Measurements from ENCODE around the gene RAB37.

RAB37 gene

DNA sequence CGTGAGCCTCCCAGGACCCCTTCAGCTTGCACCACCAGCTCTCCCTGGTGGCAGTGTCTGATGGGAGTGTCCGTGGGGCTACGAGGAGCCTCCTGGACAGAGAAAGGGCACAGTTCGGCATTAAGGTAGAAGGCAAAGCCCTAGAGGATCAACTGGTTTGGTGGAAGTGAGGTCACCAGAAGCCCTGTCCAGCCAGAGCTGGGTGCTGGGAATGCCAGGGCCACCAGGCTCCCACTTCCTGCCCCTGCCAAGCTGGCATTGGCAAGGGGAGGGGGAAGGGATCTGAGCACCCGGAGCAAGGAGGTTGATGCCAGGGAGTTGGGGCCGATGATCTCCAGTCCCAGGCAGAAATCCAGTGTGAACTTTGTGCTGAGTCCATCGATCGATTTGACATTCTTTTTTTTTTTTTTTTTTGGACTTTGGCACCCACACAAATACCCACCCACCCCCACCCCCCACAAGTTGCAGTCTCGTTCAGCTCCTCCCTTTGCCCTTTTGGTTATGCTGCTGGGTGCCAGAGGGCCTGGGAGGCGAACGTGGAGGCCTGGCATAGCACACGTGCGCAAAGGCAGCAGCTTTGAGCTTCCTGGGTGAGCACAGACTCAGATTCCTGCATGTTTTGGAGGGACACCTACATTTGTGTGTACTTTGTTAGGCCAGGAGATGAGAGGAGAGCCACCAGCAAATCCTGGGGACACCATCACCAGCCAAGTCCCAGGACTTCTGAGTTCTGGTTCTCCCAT is 13.4 kb downstream of the RAB37 start:
- Histone ChIP-seq H3K4me1 (ENCODE audit: insufficient read depth, poor library complexity, severe bottlenecking) (peaks cover 2% of the 10 kb centered on the region), H3K4me3 (ENCODE audit: severe bottlenecking) (peak overlapping the region; percentile 63), H3K9me3 (ENCODE audit: severe bottlenecking) (no peaks in the 10 kb centered on the region), H3K27ac (ENCODE audit: poor library complexity, severe bottlenecking) (peak overlapping the region; percentile 13), H3K27me3 (ENCODE audit: insufficient read depth, poor library complexity, severe bottlenecking) (no peaks in the 10 kb centered on the region), H3K36me3 (ENCODE audit: low read depth) (peaks cover 10% of the 10 kb centered on the region)
- ATAC-seq (ENCODE audit: low read depth) (no peak), DNase-seq (ENCODE audit: low spot score) (no peak)
- TF ChIP-seq, protein P1, sequence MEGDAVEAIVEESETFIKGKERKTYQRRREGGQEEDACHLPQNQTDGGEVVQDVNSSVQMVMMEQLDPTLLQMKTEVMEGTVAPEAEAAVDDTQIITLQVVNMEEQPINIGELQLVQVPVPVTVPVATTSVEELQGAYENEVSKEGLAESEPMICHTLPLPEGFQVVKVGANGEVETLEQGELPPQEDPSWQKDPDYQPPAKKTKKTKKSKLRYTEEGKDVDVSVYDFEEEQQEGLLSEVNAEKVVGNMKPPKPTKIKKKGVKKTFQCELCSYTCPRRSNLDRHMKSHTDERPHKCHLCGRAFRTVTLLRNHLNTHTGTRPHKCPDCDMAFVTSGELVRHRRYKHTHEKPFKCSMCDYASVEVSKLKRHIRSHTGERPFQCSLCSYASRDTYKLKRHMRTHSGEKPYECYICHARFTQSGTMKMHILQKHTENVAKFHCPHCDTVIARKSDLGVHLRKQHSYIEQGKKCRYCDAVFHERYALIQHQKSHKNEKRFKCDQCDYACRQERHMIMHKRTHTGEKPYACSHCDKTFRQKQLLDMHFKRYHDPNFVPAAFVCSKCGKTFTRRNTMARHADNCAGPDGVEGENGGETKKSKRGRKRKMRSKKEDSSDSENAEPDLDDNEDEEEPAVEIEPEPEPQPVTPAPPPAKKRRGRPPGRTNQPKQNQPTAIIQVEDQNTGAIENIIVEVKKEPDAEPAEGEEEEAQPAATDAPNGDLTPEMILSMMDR (IDR thresholded peaks at IDR 0.05; ENCODE audit: poor library complexity, severe bottlenecking): no peak

DNA sequence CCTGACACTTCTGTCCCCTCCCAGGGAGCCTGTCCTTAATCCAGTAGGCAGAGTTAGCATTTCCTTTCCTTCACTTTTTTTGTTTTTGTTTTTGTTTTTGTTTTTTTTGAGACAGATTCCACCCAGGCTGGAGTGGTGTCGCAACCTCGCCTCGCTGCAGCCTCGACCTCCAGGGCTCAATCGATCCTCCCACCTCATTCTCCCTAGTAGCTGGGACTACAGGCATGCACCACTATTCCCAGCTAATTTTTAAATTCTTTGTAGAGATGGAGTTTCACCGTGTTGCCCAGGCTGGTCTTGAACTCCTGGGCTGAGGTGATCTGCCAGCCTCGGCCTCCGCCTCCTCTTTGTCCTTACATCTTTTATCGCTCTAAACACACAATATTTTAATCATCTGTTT is 15.4 kb downstream of the RAB37 start:
- ATAC-seq (ENCODE audit: low read depth): no peak
- TF ChIP-seq, protein P1 (IDR thresholded peaks at IDR 0.05; ENCODE audit: poor library complexity, severe bottlenecking): no peak
- no peaks in the 10 kb centered on the region for H3K9me3 ChIP-seq (ENCODE audit: severe bottlenecking)
- H3K27me3 ChIP-seq (ENCODE audit: insufficient read depth, poor library complexity, severe bottlenecking): no peaks in the 10 kb centered on the region
- peaks cover 7% of the 10 kb centered on the region for H3K4me1 ChIP-seq (ENCODE audit: insufficient read depth, poor library complexity, severe bottlenecking)
- H3K4me3 ChIP-seq (ENCODE audit: severe bottlenecking): no peak overlapping the region
- no peak overlapping the region for H3K27ac ChIP-seq (ENCODE audit: poor library complexity, severe bottlenecking)
- no peak for DNase-seq (ENCODE audit: low spot score)
- peaks cover 10% of the 10 kb centered on the region for H3K36me3 ChIP-seq (ENCODE audit: low read depth)

DNA sequence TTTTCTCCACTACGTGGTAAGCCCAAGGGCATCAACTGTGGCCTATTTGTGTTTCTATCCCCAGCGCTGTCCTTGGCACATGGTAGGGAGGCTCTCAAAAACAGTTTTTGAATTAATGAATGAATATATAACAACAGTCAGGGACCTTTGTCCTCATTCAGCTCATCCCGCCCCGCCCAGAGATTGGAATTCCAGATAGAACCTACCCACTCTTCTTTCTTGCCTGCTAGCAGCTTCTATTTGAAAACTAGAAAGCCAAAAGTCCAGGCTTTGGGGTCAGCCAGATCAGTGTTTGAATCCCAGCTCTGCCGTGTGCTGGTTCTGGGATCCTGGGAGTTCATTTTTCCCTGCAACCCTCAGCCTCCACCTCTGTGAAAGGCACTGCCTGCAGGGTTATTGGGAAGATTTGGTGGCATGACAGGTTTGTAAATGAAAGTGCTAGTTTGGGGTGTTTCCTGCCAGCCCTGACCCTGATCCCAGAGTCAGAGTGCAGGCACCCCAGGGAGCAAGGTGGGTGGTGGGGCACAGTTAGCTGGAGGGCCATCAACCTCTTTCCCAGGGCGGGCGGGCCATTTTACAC is 15.9 kb downstream of the RAB37 start:
- Histone ChIP-seq H3K4me1 (ENCODE audit: insufficient read depth, poor library complexity, severe bottlenecking) (peaks cover 12% of the 10 kb centered on the region), H3K27ac (ENCODE audit: poor library complexity, severe bottlenecking) (no peak overlapping the region), H3K9me3 (ENCODE audit: severe bottlenecking) (no peaks in the 10 kb centered on the region), H3K4me3 (ENCODE audit: severe bottlenecking) (no peak overlapping the region), H3K36me3 (ENCODE audit: low read depth) (peaks cover 10% of the 10 kb centered on the region), H3K27me3 (ENCODE audit: insufficient read depth, poor library complexity, severe bottlenecking) (no peaks in the 10 kb centered on the region)
- TF ChIP-seq, protein P1 (IDR thresholded peaks at IDR 0.05; ENCODE audit: poor library complexity, severe bottlenecking): no peak
- DNase-seq (ENCODE audit: low spot score): no peak
- ATAC-seq (ENCODE audit: low read depth): no peak

DNA sequence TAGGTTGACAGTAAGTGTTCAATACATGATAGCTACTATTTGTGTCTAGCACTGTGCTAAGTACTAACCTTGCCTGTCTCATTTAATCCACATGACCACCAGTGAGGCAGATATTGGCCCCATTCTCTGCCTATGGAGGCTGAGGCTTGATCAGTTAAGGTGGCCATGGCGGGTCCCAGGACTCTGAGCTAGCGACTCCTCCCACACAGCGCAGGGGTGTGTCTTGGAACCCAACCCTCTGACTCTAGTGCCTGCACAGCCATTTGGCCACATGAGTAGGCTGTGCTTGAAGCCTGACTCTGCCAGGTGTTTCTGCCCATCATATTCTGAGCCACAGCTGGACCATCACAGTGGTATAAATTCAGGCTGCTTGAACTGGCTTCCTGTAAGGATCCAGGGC is 17.8 kb downstream of the RAB37 start:
- DNase-seq (ENCODE audit: low spot score): no peak
- no peaks in the 10 kb centered on the region for H3K27me3 ChIP-seq (ENCODE audit: insufficient read depth, poor library complexity, severe bottlenecking)
- TF ChIP-seq, protein P1 (IDR thresholded peaks at IDR 0.05; ENCODE audit: poor library complexity, severe bottlenecking): no peak
- H3K4me1 ChIP-seq (ENCODE audit: insufficient read depth, poor library complexity, severe bottlenecking): peaks cover 31% of the 10 kb centered on the region
- no peaks in the 10 kb centered on the region for H3K9me3 ChIP-seq (ENCODE audit: severe bottlenecking)
- ATAC-seq (ENCODE audit: low read depth): no peak
- H3K27ac ChIP-seq (ENCODE audit: poor library complexity, severe bottlenecking): no peak overlapping the region
- no peak overlapping the region for H3K4me3 ChIP-seq (ENCODE audit: severe bottlenecking)
- H3K36me3 ChIP-seq (ENCODE audit: low read depth): peaks cover 10% of the 10 kb centered on the region

DNA sequence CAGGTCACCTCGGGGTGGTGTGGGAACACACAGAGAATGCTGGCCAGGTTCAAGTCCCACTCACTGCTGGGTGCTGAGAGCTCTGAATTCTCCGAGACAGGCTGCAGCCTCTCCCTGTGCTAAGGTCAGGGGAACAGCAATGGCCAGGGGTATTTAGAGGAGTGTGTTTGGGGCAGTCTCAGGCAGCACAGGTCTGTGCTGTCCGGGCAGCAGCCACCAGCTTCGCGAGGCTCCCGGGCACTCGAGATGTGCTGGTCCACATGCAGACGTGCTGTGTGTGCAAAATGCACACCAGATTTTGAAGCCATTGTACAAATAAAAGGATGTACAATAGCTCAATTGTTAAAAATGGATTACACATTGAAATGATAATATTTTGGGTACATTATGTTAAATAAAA is 18.5 kb downstream of the RAB37 start:
- peaks cover 10% of the 10 kb centered on the region for H3K36me3 ChIP-seq (ENCODE audit: low read depth)
- H3K4me3 ChIP-seq (ENCODE audit: severe bottlenecking): no peak overlapping the region
- TF ChIP-seq, protein P1 (IDR thresholded peaks at IDR 0.05; ENCODE audit: poor library complexity, severe bottlenecking): no peak
- peaks cover 36% of the 10 kb centered on the region for H3K4me1 ChIP-seq (ENCODE audit: insufficient read depth, poor library complexity, severe bottlenecking)
- DNase-seq (ENCODE audit: low spot score) (no peak), ATAC-seq (ENCODE audit: low read depth) (no peak)
- no peak overlapping the region for H3K27ac ChIP-seq (ENCODE audit: poor library complexity, severe bottlenecking)
- no peaks in the 10 kb centered on the region for H3K27me3 ChIP-seq (ENCODE audit: insufficient read depth, poor library complexity, severe bottlenecking)
- no peaks in the 10 kb centered on the region for H3K9me3 ChIP-seq (ENCODE audit: severe bottlenecking)
